Measurements from ENCODE around the gene CACNA1B.

DNA sequence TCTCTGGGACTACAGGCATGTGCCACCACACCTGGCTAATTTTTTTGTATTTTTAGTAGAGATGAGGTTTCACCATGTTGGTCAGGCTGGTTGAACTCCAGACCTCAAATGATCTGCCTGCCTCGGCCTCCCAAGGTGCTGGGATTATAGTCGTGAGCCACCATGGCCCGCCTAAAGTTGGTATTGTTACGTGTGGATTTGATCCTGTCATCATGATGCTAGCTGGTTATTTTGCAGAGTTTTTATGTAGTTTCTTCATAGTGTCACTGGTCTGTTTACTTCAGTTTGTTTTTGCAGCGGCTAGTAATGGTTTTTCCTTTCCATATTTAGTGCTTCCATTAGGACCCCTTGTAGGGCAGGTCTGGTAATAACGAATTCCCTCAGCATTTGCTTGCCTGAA lies 85.9 kb downstream of the CACNA1B start:
- TF ChIP-seq MAZ (IDR thresholded peaks at IDR 0.05; ENCODE audit: borderline replicate concordance, low read depth, low read length), result no peak
- TF ChIP-seq, protein P1, sequence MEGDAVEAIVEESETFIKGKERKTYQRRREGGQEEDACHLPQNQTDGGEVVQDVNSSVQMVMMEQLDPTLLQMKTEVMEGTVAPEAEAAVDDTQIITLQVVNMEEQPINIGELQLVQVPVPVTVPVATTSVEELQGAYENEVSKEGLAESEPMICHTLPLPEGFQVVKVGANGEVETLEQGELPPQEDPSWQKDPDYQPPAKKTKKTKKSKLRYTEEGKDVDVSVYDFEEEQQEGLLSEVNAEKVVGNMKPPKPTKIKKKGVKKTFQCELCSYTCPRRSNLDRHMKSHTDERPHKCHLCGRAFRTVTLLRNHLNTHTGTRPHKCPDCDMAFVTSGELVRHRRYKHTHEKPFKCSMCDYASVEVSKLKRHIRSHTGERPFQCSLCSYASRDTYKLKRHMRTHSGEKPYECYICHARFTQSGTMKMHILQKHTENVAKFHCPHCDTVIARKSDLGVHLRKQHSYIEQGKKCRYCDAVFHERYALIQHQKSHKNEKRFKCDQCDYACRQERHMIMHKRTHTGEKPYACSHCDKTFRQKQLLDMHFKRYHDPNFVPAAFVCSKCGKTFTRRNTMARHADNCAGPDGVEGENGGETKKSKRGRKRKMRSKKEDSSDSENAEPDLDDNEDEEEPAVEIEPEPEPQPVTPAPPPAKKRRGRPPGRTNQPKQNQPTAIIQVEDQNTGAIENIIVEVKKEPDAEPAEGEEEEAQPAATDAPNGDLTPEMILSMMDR (conservative IDR thresholded peaks at IDR 0.05; ENCODE audit: low read depth, low read length), result no peak
- TF ChIP-seq SMC3 (IDR thresholded peaks at IDR 0.05; ENCODE audit: low read depth, low read length), result no peak
- TF ChIP-seq POLR2A (IDR thresholded peaks at IDR 0.05; ENCODE audit: low read depth, low read length), result no peak
- no peak for TF ChIP-seq NFE2L2 (IDR thresholded peaks at IDR 0.05; ENCODE audit: low read depth, low read length)
- TF ChIP-seq CEBPB (IDR thresholded peaks at IDR 0.05; ENCODE audit: low read depth, low read length), result no peak
- no peak for TF ChIP-seq MAFK (IDR thresholded peaks at IDR 0.05; ENCODE audit: low read depth, low read length)
- TF ChIP-seq BHLHE40 (IDR thresholded peaks at IDR 0.05; ENCODE audit: low read depth, low read length), result no peak
- TF ChIP-seq, protein P2, sequence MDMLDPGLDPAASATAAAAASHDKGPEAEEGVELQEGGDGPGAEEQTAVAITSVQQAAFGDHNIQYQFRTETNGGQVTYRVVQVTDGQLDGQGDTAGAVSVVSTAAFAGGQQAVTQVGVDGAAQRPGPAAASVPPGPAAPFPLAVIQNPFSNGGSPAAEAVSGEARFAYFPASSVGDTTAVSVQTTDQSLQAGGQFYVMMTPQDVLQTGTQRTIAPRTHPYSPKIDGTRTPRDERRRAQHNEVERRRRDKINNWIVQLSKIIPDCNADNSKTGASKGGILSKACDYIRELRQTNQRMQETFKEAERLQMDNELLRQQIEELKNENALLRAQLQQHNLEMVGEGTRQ (IDR thresholded peaks at IDR 0.05; ENCODE audit: low read depth, low read length), result no peak
- no peak for TF ChIP-seq CHD1 (IDR thresholded peaks at IDR 0.05; ENCODE audit: low read depth, low read length)
- TF ChIP-seq, protein P3, sequence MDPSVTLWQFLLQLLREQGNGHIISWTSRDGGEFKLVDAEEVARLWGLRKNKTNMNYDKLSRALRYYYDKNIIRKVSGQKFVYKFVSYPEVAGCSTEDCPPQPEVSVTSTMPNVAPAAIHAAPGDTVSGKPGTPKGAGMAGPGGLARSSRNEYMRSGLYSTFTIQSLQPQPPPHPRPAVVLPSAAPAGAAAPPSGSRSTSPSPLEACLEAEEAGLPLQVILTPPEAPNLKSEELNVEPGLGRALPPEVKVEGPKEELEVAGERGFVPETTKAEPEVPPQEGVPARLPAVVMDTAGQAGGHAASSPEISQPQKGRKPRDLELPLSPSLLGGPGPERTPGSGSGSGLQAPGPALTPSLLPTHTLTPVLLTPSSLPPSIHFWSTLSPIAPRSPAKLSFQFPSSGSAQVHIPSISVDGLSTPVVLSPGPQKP (IDR thresholded peaks at IDR 0.05; ENCODE audit: borderline replicate concordance, low read depth, low read length), result no peak
- TF ChIP-seq RAD21 (IDR thresholded peaks at IDR 0.05; ENCODE audit: low read length), result no peak
- TF ChIP-seq MXI1 (IDR thresholded peaks at IDR 0.05; ENCODE audit: borderline replicate concordance, low read depth, low read length), result no peak
- no peak for TF ChIP-seq FOS (IDR thresholded peaks at IDR 0.05; ENCODE audit: low read depth, low read length)

Data from IMR-90 (cell line).